K562 (cell line): Measurements from ENCODE around the gene CD302. TPM values are rescaled to one million over a fixed set of nuclear protein-coding genes. Genes with fewer than 3 reads are reported as not detected.

Experiments
- ATAC-seq: fragments of 200-7000 bp; cut with Tn5 transposase; 3 replicates; pipeline ENCODE4 v1.9.1; 2020; ENCODE audit warnings: moderate library complexity
- BruUV-seq: library from RNA; stranded (reverse); fragments of 400-500 nt; replicated peaks from 2 replicates; lab custom pipeline; 2021; lab: Mats Ljungman, UMichigan
- CTCF ChIA-PET: fragments of 300-600 bp; formaldehyde crosslinking; extraction: SDS; loops from one replicate; lab custom pipeline; 2021; ENCODE audit warnings: low intra/inter-chr PET ratio; lab: Yijun Ruan, JAX
- POLR2A ChIA-PET: fragments of 300-600, 350-650 bp; sonication (Branson Sonifier 250); formaldehyde crosslinking; extraction: SDS; loops from one replicate; lab custom pipeline; 2021; ENCODE audit warnings: antibody characterized with exemption, inconsistent platforms; lab: Yijun Ruan, JAX
- DNase-seq, 4 experiments: peaks; one replicate each; pipeline versions ENCODE4 v3.0.0 to v3.0.0-alpha.2; 2011 to 2018; ENCODE audit warnings: low spot score in 3 of 4, mixed read lengths in 3 of 4; ENCODE audit errors: extremely low read depth in 1 of 4
- FAIRE-seq: peaks from 2 replicates; lab custom pipeline; 2011; peaks lifted over from hg19 to GRCh38; lab: Jason Lieb, UNC
- H2AFZ ChIP-seq: 2 replicates; pipeline ENCODE4 v1.6.0; 2011; ENCODE audit warnings: low read depth, low read length, control low read depth, inconsistent platforms
- H3K27ac ChIP-seq: fragments of 200-600 bp; 3 replicates; pipeline ENCODE4 v1.8.0; 2011; ENCODE audit warnings: low read depth, mild to moderate bottlenecking, control low read depth, inconsistent platforms, low read length, moderate library complexity, mixed read lengths; ENCODE audit errors: extremely low read depth
- H3K27me3 ChIP-seq, 2 experiments: fragments of 300-600 bp in 1 of 2; 2 replicates in 1 of 2; 3 replicates in 1 of 2; pipeline versions ENCODE4 v1.6.0 to v1.8.0; 2011; ENCODE audit warnings: inconsistent platforms in 2 of 2, low read length in 2 of 2, mild to moderate bottlenecking in 1 of 2, mixed read lengths in 1 of 2, moderate library complexity in 1 of 2; ENCODE audit not compliant: control insufficient read depth in 2 of 2, insufficient read depth in 2 of 2
- H3K36me3 ChIP-seq: fragments of 300-600 bp; 3 replicates; pipeline ENCODE4 v1.8.0; 2011; ENCODE audit warnings: mild to moderate bottlenecking, low read length, inconsistent platforms; ENCODE audit not compliant: control insufficient read depth, insufficient read depth
- H3K4me1 ChIP-seq, 2 experiments: fragments of 200-600 bp in 1 of 2; replicated peaks in 1 of 2; 2 replicates in 1 of 2; 3 replicates in 1 of 2; pipeline versions ENCODE4 v1.5.1 to v1.8.0; 2011; ENCODE audit warnings: inconsistent platforms in 2 of 2, low read length in 2 of 2, mild to moderate bottlenecking in 1 of 2, mixed read lengths in 1 of 2, moderate library complexity in 1 of 2; ENCODE audit not compliant: control insufficient read depth in 2 of 2, insufficient read depth in 2 of 2
- H3K4me2 ChIP-seq: 2 replicates; pipeline ENCODE4 v1.6.1; 2011; ENCODE audit warnings: low read length, control low read depth, inconsistent platforms, mixed read lengths; ENCODE audit not compliant: insufficient read depth
- H3K4me3 ChIP-seq: fragments of 200-600 bp; sonication (generic), shearing (Covaris generic); 2 replicates; pipeline ENCODE4 v1.5.1; 2016; ENCODE audit warnings: control low read depth, inconsistent platforms
- H3K79me2 ChIP-seq: fragments of 200-600 bp; 3 replicates; pipeline ENCODE4 v1.8.0; 2011; ENCODE audit warnings: low read length, inconsistent platforms; ENCODE audit not compliant: control insufficient read depth, insufficient read depth
- H3K9ac ChIP-seq, 2 experiments: 2 replicates each; pipeline versions ENCODE4 v1.6.0 to v1.6.1; 2011; ENCODE audit warnings: low read depth in 2 of 2, low read length in 2 of 2, control low read depth in 1 of 2, inconsistent platforms in 1 of 2, mild to moderate bottlenecking in 1 of 2, mixed read lengths in 1 of 2; ENCODE audit not compliant: insufficient read depth in 1 of 2
- H3K9me1 ChIP-seq: one replicate; pipeline ENCODE4 v1.6.0; 2011; ENCODE audit warnings: inconsistent platforms, mild to moderate bottlenecking, low read length, moderate library complexity; ENCODE audit not compliant: control insufficient read depth, insufficient read depth
- H3K9me3 ChIP-seq: replicated peaks from 2 replicates; pipeline ENCODE4 v1.5.1; 2011; ENCODE audit warnings: low read depth, low read length, inconsistent platforms; ENCODE audit not compliant: control insufficient read depth, insufficient read depth
- H4K20me1 ChIP-seq: replicated peaks from 2 replicates; pipeline ENCODE4 v1.6.1; 2011; ENCODE audit warnings: low read length, inconsistent platforms, mixed read lengths; ENCODE audit not compliant: control insufficient read depth, insufficient read depth
- AFF4 ChIP-seq: sonication (generic); formaldehyde crosslinking; IDR thresholded peaks from 2 replicates; pipeline ENCODE4 v1.8.0; 2023; ENCODE audit warnings: mild to moderate bottlenecking, missing genetic modification reagents
- TEAD4 ChIP-seq, 2 experiments: sonication (generic) in 1 of 2; formaldehyde crosslinking in 1 of 2; IDR thresholded peaks; 2 replicates each; pipeline versions ENCODE4 v1.6.1 to v1.8.0; 2012 to 2022; ENCODE audit warnings: borderline replicate concordance in 1 of 2, inconsistent platforms in 1 of 2, low read length in 1 of 2, mild to moderate bottlenecking in 1 of 2, missing genetic modification reagents in 1 of 2
- TFAM ChIP-seq: fragments of 250-450 bp; sonication (Bioruptor Pico); conservative IDR thresholded peaks from 2 replicates; pipeline ENCODE4 v1.5.0; 2021; ENCODE audit warnings: mild to moderate bottlenecking, moderate library complexity
- ZNF347 ChIP-seq: fragments of 450-650 bp; formaldehyde crosslinking; IDR thresholded peaks from 2 replicates; pipeline ENCODE4 v1.4.0; 2020; ENCODE audit warnings: low read depth, mild to moderate bottlenecking, moderate library complexity
- ZNF707 ChIP-seq: fragments of 250-450 bp; sonication (Bioruptor Pico); conservative IDR thresholded peaks from 2 replicates; pipeline ENCODE4 v1.8.0; 2022; ENCODE audit warnings: inconsistent platforms, mild to moderate bottlenecking, moderate library complexity
- WGBS: fragments of 100-300 bp; shearing (Covaris generic); methylation state at CpG from one replicate; pipeline ENCODE4 v1.1.6; 2016; ENCODE audit warnings: low coverage, mixed read lengths; ENCODE audit not compliant: insufficient coverage; ENCODE audit errors: missing lambda C conversion rate; 5-methylcytosine and 5-hydroxymethylcytosine counted together
- in situ Hi-C: fragments of 300-500 bp; cut with MboI; formaldehyde crosslinking; loops from 4 replicates; pipeline ENCODE4 v1.15.0; 2018; ENCODE audit warnings: inconsistent platforms, mixed read lengths
- intact Hi-C: fragments of 100-400 bp; cut with micrococcal nuclease; formaldehyde crosslinking; loops from 2 replicates; pipeline ENCODE4 v1.14.2; 2022
- polyA plus RNA-seq, 8 experiments: library from polyadenylated mRNA; depleted of rRNA in 4 of 8; stranded (reverse) in 5 of 8; unstranded in 3 of 8; fragments of >200 nt; fragmentation: Nextera tagmentation in 2 of 8; fragmentation: Illumina TruSeq in 1 of 8; extraction: Ambion mirVana in 2 of 8; extraction: Trizol in 1 of 8; gene quantifications; 2 replicates each; pipeline versions ENCODE4 v1.2.1 to v1.2.3, GENCODE V29; 2011 to 2014; ENCODE audit warnings: inconsistent platforms in 1 of 8, missing spikeins in 1 of 8
- total RNA-seq, 7 experiments: library from RNA; depleted of rRNA in 6 of 7; stranded (reverse); fragments of >200 nt in 6 of 7; fragmentation: Illumina TruSeq in 2 of 7; extraction: Trizol in 2 of 7; gene quantifications; 2 replicates each; pipeline versions ENCODE4 v1.2.1 to v1.2.3, GENCODE V29; 2011 to 2021; ENCODE audit warnings: low replicate concordance in 1 of 7
- TF ChIP-seq, protein P1 (sequence below): fragments of 250-450 bp; sonication (Bioruptor Pico); IDR thresholded peaks from 2 replicates; pipeline ENCODE4 v1.8.0; 2022; ENCODE audit warnings: moderate library complexity, mild to moderate bottlenecking, inconsistent platforms
- TF ChIP-seq, protein P2 (sequence below): fragments of 250-450 bp; sonication (Bioruptor Pico); IDR thresholded peaks from 2 replicates; pipeline ENCODE4 v1.5.0; 2022; ENCODE audit warnings: mild to moderate bottlenecking

Gene CD302
- total and polyA plus RNA-seq, 9 of the 15 experiments (the other 6 are each of a cell fraction or from before 2014, with no cell fraction given), result 0.03 to 0.07 (median 0.04) TPM; not detected in 5

- ATAC-seq (no peak), FAIRE-seq (no peak), DNase-seq (no peak)
- no peaks in the 10 kb centered on the region for H3K9me1 ChIP-seq
- ChIA-PET POLR2A (interaction anchor here (0.7 kb wide), 1 partner anchor 16 kb away, joined by 3 read pairs; no protein-coding TSS in a partner anchor), CTCF (no interaction called here)
- H3K79me2 ChIP-seq, result no peaks in the 10 kb centered on the region
- H3K9me3 ChIP-seq, result no peaks in the 10 kb centered on the region
- TF ChIP-seq AFF4 (CRISPR knock-in tag) (no peak), TFAM (CRISPR knock-in tag) (no peak), ZNF347 (CRISPR knock-in tag) (no peak), ZNF707 (CRISPR knock-in tag) (no peak), TEAD4 (IDR thresholded peaks at IDR 0.05; ENCODE audit: low read length) (no peak), TEAD4 (CRISPR knock-in tag; IDR thresholded peaks at IDR 0.05; ENCODE audit: borderline replicate concordance) (no peak)
- TF ChIP-seq, protein P1, sequence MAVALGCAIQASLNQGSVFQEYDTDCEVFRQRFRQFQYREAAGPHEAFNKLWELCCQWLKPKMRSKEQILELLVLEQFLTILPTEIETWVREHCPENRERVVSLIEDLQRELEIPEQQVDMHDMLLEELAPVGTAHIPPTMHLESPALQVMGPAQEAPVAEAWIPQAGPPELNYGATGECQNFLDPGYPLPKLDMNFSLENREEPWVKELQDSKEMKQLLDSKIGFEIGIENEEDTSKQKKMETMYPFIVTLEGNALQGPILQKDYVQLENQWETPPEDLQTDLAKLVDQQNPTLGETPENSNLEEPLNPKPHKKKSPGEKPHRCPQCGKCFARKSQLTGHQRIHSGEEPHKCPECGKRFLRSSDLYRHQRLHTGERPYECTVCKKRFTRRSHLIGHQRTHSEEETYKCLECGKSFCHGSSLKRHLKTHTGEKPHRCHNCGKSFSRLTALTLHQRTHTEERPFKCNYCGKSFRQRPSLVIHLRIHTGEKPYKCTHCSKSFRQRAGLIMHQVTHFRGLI (CRISPR knock-in tag), result no peak
- TF ChIP-seq, protein P2, sequence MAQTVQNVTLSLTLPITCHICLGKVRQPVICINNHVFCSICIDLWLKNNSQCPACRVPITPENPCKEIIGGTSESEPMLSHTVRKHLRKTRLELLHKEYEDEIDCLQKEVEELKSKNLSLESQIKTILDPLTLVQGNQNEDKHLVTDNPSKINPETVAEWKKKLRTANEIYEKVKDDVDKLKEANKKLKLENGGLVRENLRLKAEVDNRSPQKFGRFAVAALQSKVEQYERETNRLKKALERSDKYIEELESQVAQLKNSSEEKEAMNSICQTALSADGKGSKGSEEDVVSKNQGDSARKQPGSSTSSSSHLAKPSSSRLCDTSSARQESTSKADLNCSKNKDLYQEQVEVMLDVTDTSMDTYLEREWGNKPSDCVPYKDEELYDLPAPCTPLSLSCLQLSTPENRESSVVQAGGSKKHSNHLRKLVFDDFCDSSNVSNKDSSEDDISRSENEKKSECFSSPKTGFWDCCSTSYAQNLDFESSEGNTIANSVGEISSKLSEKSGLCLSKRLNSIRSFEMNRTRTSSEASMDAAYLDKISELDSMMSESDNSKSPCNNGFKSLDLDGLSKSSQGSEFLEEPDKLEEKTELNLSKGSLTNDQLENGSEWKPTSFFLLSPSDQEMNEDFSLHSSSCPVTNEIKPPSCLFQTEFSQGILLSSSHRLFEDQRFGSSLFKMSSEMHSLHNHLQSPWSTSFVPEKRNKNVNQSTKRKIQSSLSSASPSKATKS (CRISPR knock-in tag), result no peak
- H3K4me2 ChIP-seq, result no peak overlapping the region
- peaks cover 0 to 6% of the 10 kb centered on the region in 2 experiments; a peak in 4 of 5 replicates for H3K27me3 ChIP-seq
- in situ Hi-C loops (loop anchor here (25.0 kb wide), 1 partner anchor 899 kb away; no protein-coding TSS in a partner anchor), intact Hi-C loops (no loop called here)
- 6% methylated on average over 4 of the region's 4 CpGs for WGBS
- H3K9ac ChIP-seq, result no peak overlapping the region
- H3K4me3 ChIP-seq, result no peak overlapping the region
- H3K27ac ChIP-seq, result no peak overlapping the region
- H2AFZ ChIP-seq, result no peak overlapping the region
- H4K20me1 ChIP-seq, result no peaks in the 10 kb centered on the region
- no TSS peak for BruUV-seq
- H3K36me3 ChIP-seq, result no peaks in the 10 kb centered on the region
- H3K4me1 ChIP-seq, result no peaks in the 10 kb centered on the region
Measured at GRCh38 chr2:159811232-159811631, 13.2 kb upstream of the CD302 start.
